ENCODE data around the gene CHRNA10.
A peak's percentile ranks its signal among the peaks of the same experiment; 100 is the strongest.
"Not testable (repeated sequence)": the region's sequence is repeated elsewhere in the genome, so short reads cannot be mapped to it uniquely, and the experiment has no call there.

CHRNA10 gene

GRCh38 chr11:3665336-3666022 lies 5.7 kb downstream of the CHRNA10 start:
- no peak for DNase-seq (ENCODE audit: low read depth)

GRCh38 chr11:3664032-3664630 lies 7.1 kb downstream of the CHRNA10 start:
- DNase-seq (ENCODE audit: low read depth) = no peak

GRCh38 chr11:3662856-3663255 lies 8.3 kb downstream of the CHRNA10 start:
- no peak for DNase-seq (ENCODE audit: low read depth)

- DNase-seq (ENCODE audit: low read depth) = no peak
Observed at GRCh38 chr11:3660960-3661359, 10.2 kb downstream of the CHRNA10 start.

- no peak for DNase-seq (ENCODE audit: low read depth)
Observed at GRCh38 chr11:3659595-3660515, 11.3 kb downstream of the CHRNA10 start.

GRCh38 chr11:3658252-3658651 lies 12.9 kb downstream of the CHRNA10 start:
- no peak for DNase-seq (ENCODE audit: low read depth)

GRCh38 chr11:3657331-3657730 lies 13.9 kb downstream of the CHRNA10 start:
- DNase-seq (ENCODE audit: low read depth) = not testable (repeated sequence)

- DNase-seq (ENCODE audit: low read depth) = no peak
Observed at GRCh38 chr11:3655547-3655946, 15.6 kb downstream of the CHRNA10 start.

- DNase-seq (ENCODE audit: low read depth) = not testable (repeated sequence)
Observed at GRCh38 chr11:3652514-3652913, 18.7 kb downstream of the CHRNA10 start.

- DNase-seq (ENCODE audit: low read depth) = not testable (repeated sequence)
Observed at GRCh38 chr11:3649374-3649773, 21.8 kb downstream of the CHRNA10 start.

- DNase-seq (ENCODE audit: low read depth) = not testable (repeated sequence)
Observed at GRCh38 chr11:3648843-3649242, 22.3 kb downstream of the CHRNA10 start.

- no peak for DNase-seq (ENCODE audit: low read depth)
Observed at GRCh38 chr11:3645552-3645951, 25.6 kb downstream of the CHRNA10 start.

- no peak for DNase-seq (ENCODE audit: low read depth)
Observed at GRCh38 chr11:3644817-3645235, 26.4 kb downstream of the CHRNA10 start, which contains the start of gene ART1. Gene ART1 (plus strand): TSS chr11:3645128. CDS start chr11:3659214, 14,086 bp downstream.

- DNase-seq (ENCODE audit: low read depth) = not testable (repeated sequence)
Observed at GRCh38 chr11:3643102-3643546, 28.1 kb downstream of the CHRNA10 start.

GRCh38 chr11:3642071-3642951 lies 28.9 kb downstream of the CHRNA10 start:
- peak; percentile 60 for DNase-seq (ENCODE audit: low read depth)

- DNase-seq (ENCODE audit: low read depth) = no peak
Observed at GRCh38 chr11:3641701-3642070, 29.5 kb downstream of the CHRNA10 start, which contains the start of gene ART5. Gene ART5 (minus strand): TSS chr11:3641992. CDS start chr11:3641862, 130 bp downstream.

GRCh38 chr11:3641191-3641590 lies 30.0 kb downstream of the CHRNA10 start:
- DNase-seq (ENCODE audit: low read depth) = no peak

- no peak for DNase-seq (ENCODE audit: low read depth)
Observed at GRCh38 chr11:3639841-3640240, 31.3 kb downstream of the CHRNA10 start.

GRCh38 chr11:3638513-3638912 lies 32.7 kb downstream of the CHRNA10 start:
- no peak for DNase-seq (ENCODE audit: low read depth)

- DNase-seq (ENCODE audit: low read depth) = no peak
Observed at GRCh38 chr11:3637201-3637600, 34.0 kb downstream of the CHRNA10 start.

- DNase-seq (ENCODE audit: low read depth) = no peak
Observed at GRCh38 chr11:3635641-3636375, 35.4 kb downstream of the CHRNA10 start.

All from stimulated activated CD4-positive, alpha-beta T cell treated with anti-CD3 and anti-CD28 coated beads, Interleukin-2, amount 100 ng/mL, for 4 hours (primary cell).